ENCODE data around the gene PDE1C.

GRCh38 chr7:32051128-32051527, 19.1 kb downstream of the PDE1C start:
- TF ChIP-seq RFX5 (IDR thresholded peaks at IDR 0.05; ENCODE audit: low read length) (no peak), REST (IDR thresholded peaks at IDR 0.05; ENCODE audit: low read depth, low read length) (no peak), NFIC (IDR thresholded peaks at IDR 0.05; ENCODE audit: borderline replicate concordance) (no peak), CTCF (IDR thresholded peaks at IDR 0.05) (no peak), RCOR1 (IDR thresholded peaks at IDR 0.05; ENCODE audit: low read length) (no peak), USF2 (IDR thresholded peaks at IDR 0.05; ENCODE audit: borderline replicate concordance, low read depth, low read length) (no peak), POLR2AphosphoS5 (IDR thresholded peaks at IDR 0.05; ENCODE audit: low read depth, low read length) (no peak), TAF1 (IDR thresholded peaks at IDR 0.05; ENCODE audit: borderline replicate concordance, low read depth, low read length) (no peak), GABPA (IDR thresholded peaks at IDR 0.05; ENCODE audit: low read depth) (no peak), GATA2 (CRISPR knock-in tag; IDR thresholded peaks at IDR 0.05) (no peak), MAX (IDR thresholded peaks at IDR 0.05; ENCODE audit: low read depth) (no peak)

Measured in SK-N-SH (cell line).